Neuronal stem cell (in vitro differentiated cells): Measurements from ENCODE around the gene NKAIN4.

Experiments used
- DNase-seq: peaks from one replicate; pipeline ENCODE4 v3.0.0-alpha.2; 2013; ENCODE audit warnings: low spot score
- H2AFZ ChIP-seq: one replicate; pipeline ENCODE4 v1.6.1; 2013; ENCODE audit warnings: mild to moderate bottlenecking, low read length, inconsistent platforms
- H2AK5ac ChIP-seq: 2 replicates; pipeline ENCODE4 v1.6.1; 2013; ENCODE audit warnings: low read depth, mild to moderate bottlenecking, inconsistent platforms, low read length, moderate library complexity, mixed read lengths
- H2BK120ac ChIP-seq: 2 replicates; pipeline ENCODE4 v1.6.1; 2013; ENCODE audit warnings: low read depth, mild to moderate bottlenecking, inconsistent platforms, low read length, moderate library complexity, mixed read lengths
- H2BK12ac ChIP-seq: one replicate; pipeline ENCODE4 v1.6.1; 2013; ENCODE audit warnings: low read length, inconsistent platforms
- H2BK15ac ChIP-seq: 2 replicates; pipeline ENCODE4 v1.6.1; 2013; ENCODE audit warnings: mild to moderate bottlenecking, low read length, inconsistent platforms, mixed read lengths
- H2BK5ac ChIP-seq: one replicate; pipeline ENCODE4 v1.6.1; 2013; ENCODE audit warnings: inconsistent platforms, mild to moderate bottlenecking, low read length, moderate library complexity
- H3K14ac ChIP-seq: one replicate; pipeline ENCODE4 v1.6.1; 2013; ENCODE audit warnings: low read length, inconsistent platforms
- H3K18ac ChIP-seq: 2 replicates; pipeline ENCODE4 v1.6.1; 2013; ENCODE audit warnings: low read length, inconsistent platforms
- H3K23ac ChIP-seq: 2 replicates; pipeline ENCODE4 v1.6.1; 2013; ENCODE audit warnings: low read depth, mild to moderate bottlenecking, mixed read lengths, low read length, inconsistent platforms; ENCODE audit not compliant: poor library complexity
- H3K27ac ChIP-seq: replicated peaks from 3 replicates; pipeline ENCODE4 v1.5.1; 2013; ENCODE audit warnings: low read length, inconsistent platforms
- H3K27me3 ChIP-seq, 3 experiments: 2 replicates each; pipeline ENCODE4 v1.6.1; 2013; ENCODE audit warnings: low read length in 3 of 3, mild to moderate bottlenecking in 2 of 3, inconsistent platforms in 1 of 3, low read depth in 1 of 3, mixed read lengths in 1 of 3, moderate library complexity in 1 of 3; ENCODE audit not compliant: control insufficient read depth in 3 of 3, insufficient read depth in 3 of 3
- H3K36me3 ChIP-seq, 2 donors: replicated peaks in 1 of 2; 2 replicates each; pipeline ENCODE4 v1.6.1; 2013; ENCODE audit warnings: low read length in 2 of 2; ENCODE audit not compliant: control insufficient read depth in 2 of 2, insufficient read depth in 2 of 2
- H3K4ac ChIP-seq: 2 replicates; pipeline ENCODE4 v1.6.1; 2013; ENCODE audit warnings: inconsistent platforms, mild to moderate bottlenecking, low read length, moderate library complexity
- H3K4me1 ChIP-seq, 2 donors: 1 replicate in 1 of 2; 2 replicates in 1 of 2; pipeline ENCODE4 v1.6.1; 2013; ENCODE audit warnings: low read length in 2 of 2, low read depth in 1 of 2; ENCODE audit not compliant: control insufficient read depth in 2 of 2, insufficient read depth in 1 of 2
- H3K4me2 ChIP-seq: one replicate; pipeline ENCODE4 v1.6.1; 2013; ENCODE audit warnings: mild to moderate bottlenecking, low read length, inconsistent platforms; ENCODE audit not compliant: insufficient read depth, poor library complexity, severe bottlenecking
- H3K4me3 ChIP-seq, 2 donors: 2 replicates each; pipeline ENCODE4 v1.5.1; 2013; ENCODE audit warnings: low read length in 2 of 2, mild to moderate bottlenecking in 2 of 2, inconsistent platforms in 1 of 2, moderate library complexity in 1 of 2
- H3K79me1 ChIP-seq: one replicate; pipeline ENCODE4 v1.6.1; 2013; ENCODE audit warnings: low read depth, mild to moderate bottlenecking, inconsistent platforms, low read length, moderate library complexity
- H3K9ac ChIP-seq: one replicate; pipeline ENCODE4 v1.6.1; 2013; ENCODE audit warnings: mild to moderate bottlenecking, low read depth, low read length, inconsistent platforms; ENCODE audit not compliant: poor library complexity
- H3K9me3 ChIP-seq, 2 donors: replicated peaks in 1 of 2; 2 replicates each; pipeline versions ENCODE3 to v1.6.1; 2013; ENCODE audit warnings: low read length in 2 of 2, mild to moderate bottlenecking in 2 of 2, inconsistent platforms in 1 of 2, low read depth in 1 of 2, mixed read lengths in 1 of 2, moderate library complexity in 1 of 2; ENCODE audit not compliant: control insufficient read depth in 2 of 2, insufficient read depth in 1 of 2
- H4K8ac ChIP-seq: one replicate; pipeline ENCODE4 v1.6.1; 2013; ENCODE audit warnings: low read depth, mild to moderate bottlenecking, inconsistent platforms, low read length, moderate library complexity
- H4K91ac ChIP-seq: one replicate; pipeline ENCODE4 v1.6.1; 2013; ENCODE audit warnings: low read length, low read depth, mild to moderate bottlenecking, inconsistent platforms; ENCODE audit not compliant: poor library complexity
- WGBS, 2 donors: extraction: QIAGEN DNeasy Blood & Tissue Kit; methylation state at CpG; one replicate each; pipeline ENCODE4 v1.1.7; 2013; ENCODE audit warnings: missing lambda C conversion rate in 2 of 2, mixed read lengths in 1 of 2; ENCODE audit not compliant: insufficient read length in 2 of 2, insufficient replicate concordance in 1 of 2; ENCODE audit errors: extremely low coverage in 2 of 2; 5-methylcytosine and 5-hydroxymethylcytosine counted together

The NKAIN4 gene

GRCh38 chr20:63265891-63266515, 11.7 kb upstream of the NKAIN4 start:
- H3K4me2 ChIP-seq = no peak overlapping the region
- H2BK5ac ChIP-seq = no peak overlapping the region
- no peak overlapping the region for H3K14ac ChIP-seq
- no peaks in the 10 kb centered on the region for H3K79me1 ChIP-seq
- peaks cover 0 to 4% of the 10 kb centered on the region in 2 donors for H3K36me3 ChIP-seq
- no peak overlapping the region for H4K8ac ChIP-seq
- H3K27ac ChIP-seq = no peak overlapping the region
- no peak overlapping the region for H2BK15ac ChIP-seq
- no peak overlapping the region for H3K23ac ChIP-seq
- no peak overlapping the region for H3K4ac ChIP-seq
- no peak overlapping the region for H2BK120ac ChIP-seq
- H3K27me3 ChIP-seq = no peaks in the 10 kb centered on the region
- no peak overlapping the region for H4K91ac ChIP-seq
- H3K18ac ChIP-seq = no peak overlapping the region
- H3K9ac ChIP-seq = no peak overlapping the region
- no CpG with 5 or more reads among the region's 12 CpGs for WGBS, 2 donors
- no peak overlapping the region for H2BK12ac ChIP-seq
- H2AFZ ChIP-seq = no peak overlapping the region
- H3K9me3 ChIP-seq = no peaks in the 10 kb centered on the region
- peak overlapping the region; percentile 82 for H2AK5ac ChIP-seq
- peaks cover 14 to 53% of the 10 kb centered on the region in 2 donors for H3K4me1 ChIP-seq
- H3K4me3 ChIP-seq = no peak overlapping the region
- DNase-seq = no peak

GRCh38 chr20:63264519-63264918, 10.3 kb upstream of the NKAIN4 start:
- peak overlapping the region; percentile 84 for H3K18ac ChIP-seq
- no peak overlapping the region for H4K91ac ChIP-seq
- H3K27ac ChIP-seq = no peak overlapping the region
- peak overlapping the region; percentile 53 for H2AK5ac ChIP-seq
- H4K8ac ChIP-seq = no peak overlapping the region
- H3K4me2 ChIP-seq = no peak overlapping the region
- H2AFZ ChIP-seq = peak overlapping the region; percentile 76
- no peak overlapping the region for H3K14ac ChIP-seq
- H3K79me1 ChIP-seq = no peaks in the 10 kb centered on the region
- H2BK15ac ChIP-seq = peak overlapping the region; percentile 83
- H2BK5ac ChIP-seq = peak overlapping the region; percentile 91
- no peak for DNase-seq
- no peak overlapping the region for H3K9ac ChIP-seq
- no CpG with 5 or more reads among the region's 14 CpGs for WGBS, 2 donors
- no peak overlapping the region for H3K4ac ChIP-seq
- H3K9me3 ChIP-seq = no peaks in the 10 kb centered on the region
- H3K27me3 ChIP-seq = no peaks in the 10 kb centered on the region
- no peak overlapping the region for H2BK12ac ChIP-seq
- H2BK120ac ChIP-seq = no peak overlapping the region
- H3K4me3 ChIP-seq = no peak overlapping the region
- peaks cover 17 to 62% of the 10 kb centered on the region in 2 donors for H3K4me1 ChIP-seq
- H3K23ac ChIP-seq = peak overlapping the region; percentile 80
- H3K36me3 ChIP-seq = no peaks in the 10 kb centered on the region

- Histone ChIP-seq H4K91ac (no peak overlapping the region), H3K4me1 (peaks cover 17 to 58% of the 10 kb centered on the region in 2 donors), H3K36me3 (no peaks in the 10 kb centered on the region), H3K79me1 (no peaks in the 10 kb centered on the region), H3K4me2 (no peak overlapping the region), H2BK12ac (no peak overlapping the region), H3K27me3 (no peaks in the 10 kb centered on the region), H3K4me3 (no peak overlapping the region), H3K9me3 (no peaks in the 10 kb centered on the region), H2AFZ (peak overlapping the region; percentile 76), H3K4ac (no peak overlapping the region), H2BK15ac (peak overlapping the region; percentile 83), H2AK5ac (peak overlapping the region; percentile 53), H3K18ac (peak overlapping the region; percentile 84), H3K27ac (no peak overlapping the region), H2BK120ac (no peak overlapping the region), H3K14ac (no peak overlapping the region), H2BK5ac (peak overlapping the region; percentile 91), H3K9ac (no peak overlapping the region), H3K23ac (peak overlapping the region; percentile 80), H4K8ac (no peak overlapping the region)
- no peak for DNase-seq
- WGBS, 2 donors = no CpG with 5 or more reads among the region's 10 CpGs
These were observed 9.7 kb upstream of the NKAIN4 start for GRCh38 chr20:63264000-63264399.

- no CpG with 5 or more reads among the region's 9 CpGs for WGBS, 2 donors
- Histone ChIP-seq H3K36me3 (no peaks in the 10 kb centered on the region), H3K9me3 (peaks cover 0 to 4% of the 10 kb centered on the region in 2 donors), H3K4me2 (no peak overlapping the region), H3K79me1 (no peaks in the 10 kb centered on the region), H2BK15ac (no peak overlapping the region), H2BK12ac (no peak overlapping the region), H3K4me1 (peaks cover 17 to 49% of the 10 kb centered on the region in 2 donors), H3K4me3 (no peak overlapping the region), H3K18ac (peak overlapping the region; percentile 75), H2BK120ac (no peak overlapping the region), H3K9ac (peak overlapping the region; percentile 44), H3K23ac (no peak overlapping the region), H4K8ac (no peak overlapping the region), H3K27me3 (no peaks in the 10 kb centered on the region), H2BK5ac (no peak overlapping the region), H3K14ac (peak overlapping the region; percentile 56), H2AFZ (no peak overlapping the region), H2AK5ac (peak overlapping the region; percentile 89), H3K27ac (no peak overlapping the region), H4K91ac (peak overlapping the region; percentile 30), H3K4ac (no peak overlapping the region)
- no peak for DNase-seq
These were observed 8.6 kb upstream of the NKAIN4 start for GRCh38 chr20:63262836-63263235.
